GM19238 (cell line): Measurements from ENCODE around the gene GATA3.

Experiments used
- DNase-seq: peaks from one replicate; pipeline ENCODE4 v3.0.0; 2011; ENCODE audit warnings: low spot score; ENCODE audit not compliant: insufficient read length

Gene GATA3

GRCh38 chr10:8100366-8100765 lies 45.9 kb downstream of the GATA3 start:
- no peak for DNase-seq

DNA sequence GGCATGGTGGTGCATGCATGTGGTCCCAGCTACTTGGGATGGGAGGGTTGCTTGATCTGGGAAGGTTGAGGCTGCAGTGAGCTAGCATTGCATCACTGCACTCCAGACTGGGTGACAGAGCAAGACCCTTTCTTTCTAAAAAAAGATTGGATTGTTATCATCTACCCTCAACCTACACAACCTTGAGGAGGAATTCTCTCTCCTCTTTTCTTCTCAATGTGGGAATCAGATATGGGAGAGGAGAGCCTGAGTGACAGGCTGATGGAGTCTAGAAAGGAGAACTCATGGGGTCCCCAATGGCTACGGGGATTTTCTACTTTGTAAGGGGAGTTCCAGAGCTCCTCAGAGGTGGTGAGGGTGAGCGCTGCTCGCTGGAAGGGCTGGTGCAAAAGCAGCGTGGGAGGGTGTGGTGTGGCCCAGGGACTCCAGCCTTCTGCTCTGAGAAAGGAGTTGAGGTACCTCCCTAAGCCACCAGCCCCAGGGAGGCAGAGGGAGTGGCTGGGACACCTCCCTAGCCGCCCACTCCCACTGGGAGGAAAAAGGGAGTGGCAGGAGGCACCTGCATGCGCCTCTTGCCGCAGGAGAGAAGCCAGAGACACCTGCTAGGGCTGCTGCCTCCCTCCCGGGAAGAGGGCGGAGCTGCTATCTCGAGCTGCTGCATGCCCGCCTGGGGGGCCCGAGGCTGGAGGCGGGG lies 48.4 kb downstream of the GATA3 start:
- DNase-seq: no peak

DNA sequence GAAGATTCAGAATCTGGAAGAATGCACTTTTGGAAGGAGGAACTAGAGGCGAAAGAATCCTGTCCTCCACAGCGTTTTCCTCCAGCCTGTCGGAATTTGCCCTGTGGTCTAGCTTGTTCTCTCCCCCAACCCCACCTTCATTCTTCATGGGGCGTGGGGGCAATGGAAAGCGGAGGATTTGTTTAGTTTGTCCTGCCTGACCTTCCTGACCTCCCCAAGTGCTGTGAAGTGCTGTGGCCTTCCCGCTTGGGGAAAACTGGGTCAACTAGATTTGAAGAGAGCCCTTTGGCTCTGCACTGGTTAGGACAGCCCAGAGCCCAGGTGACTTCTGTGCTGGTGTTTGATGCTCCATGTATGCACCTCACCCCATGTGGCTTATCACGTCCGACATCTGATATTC lies 49.1 kb downstream of the GATA3 start:
- no peak for DNase-seq

GRCh38 chr10:8104005-8104404 lies 49.5 kb downstream of the GATA3 start:
- DNase-seq: no peak

- no peak for DNase-seq
Observed at GRCh38 chr10:8104721-8105120, 50.2 kb downstream of the GATA3 start.

GRCh38 chr10:8105932-8106331 lies 51.4 kb downstream of the GATA3 start:
- DNase-seq: no peak

- no peak for DNase-seq
Observed at GRCh38 chr10:8112230-8112905, 57.9 kb downstream of the GATA3 start.

- DNase-seq: no peak
Observed at GRCh38 chr10:8112942-8113442, 58.5 kb downstream of the GATA3 start.

GRCh38 chr10:8113616-8114015 lies 59.1 kb downstream of the GATA3 start:
- DNase-seq: no peak

DNA sequence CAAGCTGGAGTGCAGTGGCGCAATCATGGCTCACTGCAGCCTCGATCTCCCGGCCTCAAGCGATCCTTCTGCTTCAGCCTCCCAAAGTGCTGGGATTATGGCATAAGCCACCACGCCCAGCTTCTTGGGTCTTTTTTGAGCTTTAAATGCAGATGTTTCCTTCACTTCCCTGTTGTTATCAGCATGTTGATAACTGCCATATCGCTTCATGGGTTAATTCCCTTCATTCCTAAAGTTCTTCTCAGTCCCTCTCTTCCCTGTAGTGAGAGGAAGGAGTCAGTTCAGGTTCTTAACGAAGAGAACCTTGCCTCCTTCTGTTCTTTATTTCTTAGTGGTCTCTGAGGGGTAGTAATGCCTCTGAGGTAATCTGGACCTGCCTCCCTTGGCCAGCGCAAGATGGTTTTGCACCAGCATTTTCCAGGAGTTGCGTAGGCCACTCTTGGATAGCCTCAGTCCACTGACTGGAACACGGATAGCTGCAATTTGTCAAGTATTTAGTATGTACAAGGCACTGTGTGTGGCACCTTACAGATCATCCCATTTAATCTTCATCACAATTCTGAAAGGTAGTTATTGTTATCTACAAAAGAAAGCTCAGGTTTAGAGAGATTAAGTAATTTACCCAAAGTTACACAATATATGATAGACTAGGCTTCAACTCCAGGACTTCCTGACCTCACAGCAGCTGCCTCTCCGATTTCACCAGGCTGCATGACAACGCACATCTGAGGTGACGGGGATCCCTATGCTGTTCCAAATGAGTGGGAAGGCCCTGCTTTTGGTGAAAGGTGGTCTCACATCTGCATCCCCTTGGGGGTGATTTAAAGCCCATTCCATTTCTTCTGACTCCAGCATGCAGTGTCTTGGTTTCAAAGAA lies 60.5 kb downstream of the GATA3 start:
- no peak for DNase-seq

DNA sequence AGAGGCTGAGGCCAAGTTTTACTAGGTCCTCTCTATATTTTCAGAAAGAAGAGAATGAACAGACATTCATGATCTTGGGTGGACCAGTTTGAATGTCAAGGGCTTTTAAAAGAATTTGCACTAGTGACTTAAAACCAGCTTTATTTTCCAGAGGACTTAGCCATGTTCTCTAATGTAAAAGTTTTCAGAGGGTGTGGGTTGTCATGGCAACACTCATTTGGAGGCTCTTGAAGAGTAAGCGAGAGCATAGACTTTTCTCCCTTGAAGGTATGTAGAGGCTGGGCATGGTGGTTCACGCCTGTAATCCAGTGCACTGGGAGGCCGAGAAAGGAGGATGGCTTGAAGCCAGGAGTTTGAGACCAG lies 61.1 kb downstream of the GATA3 start:
- DNase-seq: no peak

DNA sequence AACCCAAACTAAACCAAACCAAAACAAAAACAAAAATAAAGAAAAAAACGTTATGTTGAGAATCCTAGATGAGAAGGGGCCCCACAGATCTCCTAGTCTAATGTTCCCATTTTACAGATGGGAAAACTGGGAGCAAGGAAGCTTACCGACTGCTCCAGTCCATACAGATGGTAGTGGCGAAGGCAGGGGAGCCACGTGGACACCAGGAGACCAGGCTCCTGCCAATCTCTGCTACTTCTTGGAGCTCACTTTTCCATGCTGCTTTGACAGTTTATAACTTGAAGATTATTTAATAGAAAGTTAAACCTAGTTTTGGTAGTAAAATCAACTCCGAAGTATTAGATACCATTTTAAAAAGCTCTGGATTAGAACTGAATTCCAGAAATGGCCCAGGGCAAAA lies 62.0 kb downstream of the GATA3 start:
- no peak for DNase-seq

DNA sequence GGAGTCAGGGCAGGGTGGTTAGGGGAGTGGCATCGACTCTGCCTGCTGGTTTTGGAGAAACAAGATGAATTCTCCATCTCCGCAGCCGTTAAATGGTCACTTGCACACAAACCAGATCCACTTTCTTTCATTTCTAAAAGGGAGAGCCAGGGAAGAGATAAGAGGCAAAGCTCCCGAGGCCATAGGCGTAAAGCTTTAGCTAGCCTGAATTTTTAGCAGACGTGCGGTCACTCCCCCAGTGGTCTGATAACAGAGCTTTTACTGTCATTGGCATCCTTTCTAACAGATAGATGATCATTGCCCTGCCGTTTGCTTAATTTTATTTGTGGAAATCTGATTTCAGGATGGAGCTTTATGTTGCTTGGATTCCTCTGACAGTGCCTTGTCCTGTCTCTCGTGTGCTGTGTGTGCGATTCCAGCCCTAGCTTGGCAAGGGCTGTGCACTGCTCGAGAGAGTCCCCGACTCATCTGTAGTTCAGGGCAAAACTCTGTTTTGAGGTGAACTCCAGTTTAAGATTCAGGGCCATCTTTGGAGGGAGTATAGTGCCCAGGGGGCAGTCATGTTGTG lies 62.5 kb downstream of the GATA3 start:
- DNase-seq: no peak

DNA sequence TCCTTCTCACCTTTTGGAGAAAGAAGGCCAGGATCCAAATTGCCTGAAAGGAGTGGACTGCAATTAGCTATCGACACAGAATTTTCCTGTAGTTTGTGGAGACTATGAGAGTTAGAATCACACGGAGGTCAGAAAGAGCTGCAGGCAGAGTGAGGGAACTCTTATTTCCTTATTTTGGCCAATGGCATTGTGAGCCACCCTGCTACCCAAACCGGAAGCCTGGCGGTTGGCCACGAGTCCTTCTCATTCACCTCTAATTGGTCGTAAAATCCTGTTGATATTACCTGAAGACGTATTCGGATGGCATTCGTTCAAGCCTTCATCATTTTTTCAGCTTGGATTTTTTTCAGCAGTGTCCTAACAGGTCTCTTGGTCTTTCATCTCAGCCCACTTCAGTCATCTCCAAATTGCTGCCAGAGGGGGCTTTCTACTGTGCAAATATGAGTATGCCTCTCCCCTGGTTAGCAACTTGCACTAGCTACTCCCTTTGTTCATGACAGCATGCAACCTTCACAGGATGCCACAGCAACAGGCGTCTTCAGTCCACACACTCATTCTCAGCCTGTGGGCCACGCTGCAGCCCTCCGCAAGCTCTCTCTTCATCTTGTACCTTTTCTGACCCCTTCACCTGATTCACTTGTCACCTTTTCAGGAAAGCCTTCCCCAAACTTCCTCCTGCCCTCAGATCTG lies 66.9 kb downstream of the GATA3 start:
- DNase-seq: no peak

- DNase-seq: no peak
Observed at GRCh38 chr10:8122611-8123369, 68.3 kb downstream of the GATA3 start.

DNA sequence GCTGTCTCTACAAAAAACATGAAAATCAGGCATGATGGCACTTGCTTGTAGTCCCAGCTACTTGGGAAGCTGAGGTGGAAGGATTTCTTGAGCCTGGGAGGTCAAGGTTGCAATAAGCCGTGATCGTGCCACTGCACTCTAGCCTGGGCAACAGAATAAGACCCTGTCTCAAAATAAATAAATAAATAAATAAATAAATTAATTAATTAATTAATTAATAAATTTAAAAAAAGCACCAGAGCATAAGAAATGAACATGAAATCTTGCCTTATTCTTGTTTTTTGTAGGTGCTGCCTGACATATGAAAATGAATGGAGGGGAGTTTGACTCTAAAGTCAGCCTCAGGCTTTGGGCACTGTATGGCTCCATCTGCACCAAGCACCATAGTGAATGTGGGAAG lies 69.9 kb downstream of the GATA3 start:
- DNase-seq: no peak
